HUES48 (cell line): ENCODE results near the gene CLEC20A.

Source experiments
- H3K27ac ChIP-seq: one replicate; pipeline ENCODE4 v1.7.0; 2013; ENCODE audit warnings: low read depth, low read length, inconsistent platforms
- H3K27me3 ChIP-seq: 2 replicates; pipeline ENCODE4 v1.6.1; 2013; ENCODE audit warnings: mild to moderate bottlenecking, low read length; ENCODE audit not compliant: control insufficient read depth, insufficient read depth
- H3K36me3 ChIP-seq: 2 replicates; pipeline ENCODE4 v1.6.1; 2013; ENCODE audit warnings: low read length; ENCODE audit not compliant: control insufficient read depth, insufficient read depth
- H3K4me1 ChIP-seq: 2 replicates; pipeline ENCODE4 v1.6.1; 2013; ENCODE audit warnings: mild to moderate bottlenecking, low read length; ENCODE audit not compliant: control insufficient read depth, insufficient read depth
- H3K4me3 ChIP-seq: 2 replicates; pipeline ENCODE4 v1.5.1; 2013; ENCODE audit warnings: mild to moderate bottlenecking, low read depth, low read length
- H3K9ac ChIP-seq: 2 replicates; pipeline ENCODE4 v1.6.1; 2013; ENCODE audit warnings: mild to moderate bottlenecking, low read depth, low read length, moderate library complexity
- H3K9me3 ChIP-seq: 2 replicates; pipeline ENCODE4 v1.6.1; 2013; ENCODE audit warnings: low read length; ENCODE audit not compliant: control insufficient read depth, insufficient read depth

CLEC20A gene

DNA sequence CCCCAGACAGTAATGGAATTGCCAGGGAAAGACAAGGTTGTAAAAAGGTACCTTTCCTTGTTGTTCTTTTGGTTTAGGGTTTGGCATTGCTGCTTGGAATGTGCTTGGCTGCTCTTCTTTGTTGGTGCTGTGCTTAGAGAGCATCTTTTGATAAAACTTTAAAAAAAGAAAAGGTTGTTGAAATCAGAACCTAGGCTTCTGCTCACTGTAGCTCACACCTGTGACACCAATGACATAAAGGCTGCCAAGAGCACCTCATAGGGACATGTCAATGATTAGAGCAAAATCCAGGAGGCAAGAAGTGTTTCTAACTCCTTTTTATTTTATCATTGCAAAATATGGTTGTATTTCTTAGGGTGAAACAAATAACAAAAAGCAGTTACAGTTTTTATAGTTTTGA is 28.9 kb downstream of the CLEC20A start:
- H3K27ac ChIP-seq, result no peak overlapping the region
- no peak overlapping the region for H3K9ac ChIP-seq
- H3K4me1 ChIP-seq, result no peaks in the 10 kb centered on the region; the same call in 1 of the 2 replicates
- H3K4me3 ChIP-seq, result no peak overlapping the region
- H3K36me3 ChIP-seq, result peaks cover 70% of the 10 kb centered on the region
- no peaks in the 10 kb centered on the region for H3K27me3 ChIP-seq
- no peaks in the 10 kb centered on the region for H3K9me3 ChIP-seq

DNA sequence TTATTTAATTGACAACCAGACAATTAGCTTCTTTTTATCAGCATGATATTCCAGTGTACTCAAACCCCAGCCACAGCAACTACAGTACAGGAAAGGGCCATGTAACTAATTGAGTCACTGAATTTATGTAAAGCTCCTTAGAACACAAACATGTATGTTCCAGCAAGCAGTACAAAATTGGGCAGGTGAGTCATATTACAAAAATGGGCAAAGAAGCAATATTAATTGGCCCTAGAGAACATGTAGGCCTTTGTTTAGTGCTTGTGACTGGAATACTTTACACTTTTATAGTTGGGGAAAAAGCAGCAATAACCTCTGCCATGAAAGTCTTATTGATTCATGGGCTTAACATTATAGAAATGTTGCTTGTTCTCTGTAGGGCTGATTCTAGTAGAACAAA is 31.8 kb downstream of the CLEC20A start:
- Histone ChIP-seq H3K36me3 (peaks cover 57% of the 10 kb centered on the region), H3K9ac (no peak overlapping the region), H3K4me1 (peaks cover 5% of the 10 kb centered on the region; the same call in 1 of the 2 replicates), H3K27ac (no peak overlapping the region), H3K27me3 (no peaks in the 10 kb centered on the region), H3K4me3 (no peak overlapping the region), H3K9me3 (no peaks in the 10 kb centered on the region)

DNA sequence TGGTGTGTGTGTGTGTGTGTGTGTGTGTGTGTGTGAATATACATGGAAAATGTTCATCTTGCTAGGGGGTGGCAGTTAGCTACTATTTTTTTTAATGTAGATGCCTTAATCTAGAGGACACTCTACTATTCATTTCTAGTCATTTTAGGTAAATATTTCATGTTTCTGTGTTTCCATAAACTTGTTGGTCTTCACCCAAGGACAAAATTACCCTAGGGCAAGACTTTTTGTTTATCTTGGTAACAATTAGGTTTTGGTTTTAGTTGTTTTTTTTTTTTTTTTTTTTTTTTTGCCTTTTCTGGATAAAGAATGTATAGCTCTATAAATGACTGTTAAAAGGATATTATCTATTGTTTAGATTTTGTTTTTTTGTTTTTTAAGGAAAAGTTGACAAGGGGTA is 32.2 kb downstream of the CLEC20A start:
- Histone ChIP-seq H3K9ac (no peak overlapping the region), H3K36me3 (peaks cover 53% of the 10 kb centered on the region), H3K27ac (no peak overlapping the region), H3K27me3 (no peaks in the 10 kb centered on the region), H3K4me1 (peaks cover 5% of the 10 kb centered on the region; the same call in 1 of the 2 replicates), H3K9me3 (no peaks in the 10 kb centered on the region), H3K4me3 (no peak overlapping the region)

DNA sequence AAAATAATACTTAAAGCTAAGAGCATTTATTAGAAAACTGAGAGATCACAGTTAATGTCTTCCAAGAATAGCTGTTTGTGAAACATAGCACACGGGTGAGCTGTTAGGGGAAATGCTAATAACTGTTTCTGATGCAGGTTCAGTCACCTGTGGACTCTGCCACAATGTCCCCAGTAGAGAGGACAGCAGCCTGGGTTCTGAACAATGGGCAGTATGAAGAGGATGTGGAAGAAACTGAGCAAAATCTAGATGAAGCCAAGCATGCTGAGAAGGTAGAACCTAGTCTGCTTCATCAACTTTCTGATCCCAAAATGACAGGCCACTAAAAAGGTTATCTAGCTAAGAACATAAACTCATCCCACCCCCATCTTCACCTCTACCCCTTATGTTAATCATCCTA is 32.6 kb downstream of the CLEC20A start:
- Histone ChIP-seq H3K4me3 (no peak overlapping the region), H3K9ac (no peak overlapping the region), H3K27me3 (no peaks in the 10 kb centered on the region), H3K9me3 (no peaks in the 10 kb centered on the region), H3K36me3 (peaks cover 49% of the 10 kb centered on the region), H3K27ac (no peak overlapping the region), H3K4me1 (peaks cover 5% of the 10 kb centered on the region; the same call in 1 of the 2 replicates)

DNA sequence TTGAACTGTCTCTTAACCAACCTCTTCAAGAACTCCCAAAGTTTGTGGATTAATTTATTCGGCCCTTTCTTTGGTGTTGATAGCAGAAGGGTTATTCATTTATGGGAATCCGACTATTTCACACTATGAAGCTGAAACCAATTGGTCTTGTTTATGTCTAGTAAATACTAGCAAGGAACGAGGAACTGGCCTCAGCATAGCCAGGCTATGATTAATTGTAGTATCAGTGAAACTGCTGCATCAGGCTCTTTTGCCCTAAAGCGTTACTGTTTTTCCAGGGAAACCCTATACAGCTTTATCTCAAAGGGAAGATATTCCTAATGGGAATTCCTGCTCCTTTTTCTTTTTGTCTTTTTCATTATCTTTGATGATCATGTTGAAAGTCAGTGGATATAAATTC is 35.1 kb downstream of the CLEC20A start:
- Histone ChIP-seq H3K4me1 (peaks cover 5% of the 10 kb centered on the region; the same call in 1 of the 2 replicates), H3K27me3 (no peaks in the 10 kb centered on the region), H3K36me3 (peaks cover 48% of the 10 kb centered on the region), H3K27ac (peak overlapping the region; percentile 55), H3K9ac (no peak overlapping the region), H3K4me3 (no peak overlapping the region), H3K9me3 (no peaks in the 10 kb centered on the region)

- no peak overlapping the region for H3K27ac ChIP-seq
- no peaks in the 10 kb centered on the region for H3K9me3 ChIP-seq
- no peaks in the 10 kb centered on the region for H3K27me3 ChIP-seq
- H3K36me3 ChIP-seq, result peaks cover 46% of the 10 kb centered on the region
- H3K4me1 ChIP-seq, result peaks cover 5% of the 10 kb centered on the region; the same call in 1 of the 2 replicates
- H3K4me3 ChIP-seq, result no peak overlapping the region
- H3K9ac ChIP-seq, result no peak overlapping the region
These were observed 35.7 kb downstream of the CLEC20A start for GRCh38 chr1:178461104-178461503.

GRCh38 chr1:178458203-178458602 is 38.6 kb downstream of the CLEC20A start:
- no peak overlapping the region for H3K9ac ChIP-seq
- H3K36me3 ChIP-seq, result peaks cover 34% of the 10 kb centered on the region
- peaks cover 5% of the 10 kb centered on the region; the same call in 1 of the 2 replicates for H3K4me1 ChIP-seq
- H3K27ac ChIP-seq, result no peak overlapping the region
- H3K27me3 ChIP-seq, result no peaks in the 10 kb centered on the region
- H3K4me3 ChIP-seq, result no peak overlapping the region
- no peaks in the 10 kb centered on the region for H3K9me3 ChIP-seq

GRCh38 chr1:178457651-178458050 is 39.1 kb downstream of the CLEC20A start:
- Histone ChIP-seq H3K9me3 (no peaks in the 10 kb centered on the region), H3K4me1 (peaks cover 5% of the 10 kb centered on the region; the same call in 1 of the 2 replicates), H3K27ac (no peak overlapping the region), H3K4me3 (no peak overlapping the region), H3K36me3 (peaks cover 34% of the 10 kb centered on the region), H3K9ac (no peak overlapping the region), H3K27me3 (no peaks in the 10 kb centered on the region)

DNA sequence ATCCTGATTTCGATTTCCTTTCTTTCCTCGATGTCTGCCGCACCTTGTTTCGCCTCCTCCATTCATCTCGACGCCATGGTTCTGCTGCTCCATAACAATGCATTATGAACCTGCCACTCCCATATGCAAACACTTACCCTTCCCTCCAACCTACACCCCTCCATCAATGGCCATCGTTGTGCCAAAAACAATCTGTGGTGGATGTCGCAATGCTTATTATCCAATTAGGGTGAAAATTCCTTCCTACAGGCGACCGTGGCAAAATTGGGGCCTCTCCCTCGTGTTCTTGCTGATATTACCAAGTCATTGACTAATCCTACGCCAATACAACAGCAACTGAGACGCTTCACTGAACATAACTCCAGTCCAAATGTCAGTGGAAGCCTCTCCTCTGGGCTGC is 40.3 kb downstream of the CLEC20A start:
- no peaks in the 10 kb centered on the region for H3K27me3 ChIP-seq
- peaks cover under 1% of the 10 kb centered on the region; the same call in 1 of the 2 replicates for H3K4me1 ChIP-seq
- H3K27ac ChIP-seq, result no peak overlapping the region
- H3K4me3 ChIP-seq, result no peak overlapping the region
- peaks cover 46% of the 10 kb centered on the region for H3K36me3 ChIP-seq
- H3K9ac ChIP-seq, result no peak overlapping the region
- no peaks in the 10 kb centered on the region for H3K9me3 ChIP-seq

DNA sequence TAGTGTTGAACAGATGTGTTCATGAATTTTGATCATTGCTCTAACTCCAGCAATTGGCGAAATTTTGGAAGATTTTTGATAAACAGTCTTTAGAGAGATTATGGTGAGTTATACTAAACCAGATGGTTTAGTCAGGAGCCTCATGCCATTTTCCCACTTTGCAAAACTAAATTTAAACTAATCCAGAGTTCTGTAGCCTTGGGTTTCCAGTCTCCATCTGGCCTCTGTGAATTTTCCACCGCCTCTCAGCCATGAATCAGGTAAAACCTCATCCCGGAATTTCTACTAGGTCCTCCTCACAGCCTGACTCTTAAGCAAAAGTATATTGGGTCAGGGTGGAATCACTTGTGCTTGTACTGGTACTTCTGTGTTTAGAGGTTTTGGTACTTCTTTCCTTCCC is 44.8 kb downstream of the CLEC20A start:
- Histone ChIP-seq H3K4me1 (no peaks in the 10 kb centered on the region), H3K27ac (no peak overlapping the region), H3K9me3 (no peaks in the 10 kb centered on the region), H3K27me3 (no peaks in the 10 kb centered on the region), H3K4me3 (no peak overlapping the region), H3K9ac (no peak overlapping the region), H3K36me3 (peaks cover 26% of the 10 kb centered on the region)

DNA sequence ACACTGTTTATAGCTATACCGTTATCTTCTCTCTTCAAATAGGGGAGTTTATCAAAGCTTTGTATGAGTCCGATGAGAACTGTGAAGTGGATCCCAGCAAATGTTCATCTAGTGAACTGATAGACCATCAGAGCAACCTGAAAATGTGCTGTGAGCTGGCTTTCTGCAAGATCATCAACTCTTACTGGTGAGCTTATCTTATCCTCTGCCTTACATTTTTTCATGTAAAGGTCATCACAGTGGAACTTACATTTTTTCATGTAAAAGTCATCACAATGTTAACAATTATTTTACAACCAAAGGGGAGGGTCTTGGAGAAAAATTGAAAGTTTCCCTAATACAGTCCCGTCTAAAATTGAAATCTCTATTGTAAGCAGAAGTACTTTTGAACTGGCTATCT is 45.2 kb downstream of the CLEC20A start:
- no peaks in the 10 kb centered on the region for H3K4me1 ChIP-seq
- peaks cover 21% of the 10 kb centered on the region for H3K36me3 ChIP-seq
- no peak overlapping the region for H3K27ac ChIP-seq
- H3K9ac ChIP-seq, result no peak overlapping the region
- no peaks in the 10 kb centered on the region for H3K9me3 ChIP-seq
- no peak overlapping the region for H3K4me3 ChIP-seq
- no peaks in the 10 kb centered on the region for H3K27me3 ChIP-seq

- H3K4me1 ChIP-seq, result no peaks in the 10 kb centered on the region
- H3K27ac ChIP-seq, result no peak overlapping the region
These were observed 45.9 kb downstream of the CLEC20A start for GRCh38 chr1:178450871-178451270.

More at GRCh38 chr1:178450871-178451270, 45.9 kb downstream of the CLEC20A start:
- H3K9me3 ChIP-seq, result no peaks in the 10 kb centered on the region
- H3K4me3 ChIP-seq, result no peak overlapping the region
- no peaks in the 10 kb centered on the region for H3K27me3 ChIP-seq
- H3K36me3 ChIP-seq, result peaks cover 23% of the 10 kb centered on the region
- H3K9ac ChIP-seq, result no peak overlapping the region
